GM10248 (cell line): ENCODE data around the gene FAM89A.
"Not testable (repeated sequence)": the region's sequence is repeated elsewhere in the genome, so short reads cannot be mapped to it uniquely, and the experiment has no call there.

Experiments
- CTCF ChIA-PET: fragments of 300-600 bp; sonication (Branson Sonifier 250); formaldehyde crosslinking; extraction: SDS; loops from one replicate; lab custom pipeline; 2021; ENCODE audit warnings: antibody characterized with exemption; lab: Yijun Ruan, JAX
- POLR2A ChIA-PET: fragments of 350-650 bp; sonication (Branson Sonifier 250); formaldehyde crosslinking; extraction: SDS; loops from one replicate; lab custom pipeline; 2020; ENCODE audit warnings: antibody characterized with exemption; lab: Yijun Ruan, JAX
- DNase-seq: peaks from one replicate; pipeline ENCODE4 v3.0.0; 2012; ENCODE audit errors: extremely low spot score
- CTCF ChIP-seq: IDR thresholded peaks from 2 replicates; pipeline ENCODE4 v1.5.1; 2012; ENCODE audit warnings: mild to moderate bottlenecking, low read depth; ENCODE audit errors: extremely low read depth, missing control alignments, control extremely low read depth

FAM89A gene

GRCh38 chr1:231026576-231026975, 13.5 kb downstream of the FAM89A start:
- DNase-seq = no peak
- CTCF ChIA-PET = no interaction called here
- POLR2A ChIA-PET = no interaction called here
- TF ChIP-seq CTCF = no peak

GRCh38 chr1:231023150-231023549, 16.9 kb downstream of the FAM89A start:
- no peak for DNase-seq
- TF ChIP-seq CTCF = no peak
- ChIA-PET CTCF (no interaction called here), POLR2A (no interaction called here)

GRCh38 chr1:231022543-231022942, 17.5 kb downstream of the FAM89A start:
- CTCF ChIA-PET, POLR2A ChIA-PET, DNase-seq: not testable (repeated sequence)

GRCh38 chr1:231021540-231022031, 18.5 kb downstream of the FAM89A start:
- no peak for DNase-seq
- POLR2A ChIA-PET = no interaction called here
- TF ChIP-seq CTCF = no peak
- CTCF ChIA-PET = no interaction called here

- CTCF ChIA-PET = no interaction called here
- POLR2A ChIA-PET = no interaction called here
- DNase-seq = no peak
- no peak for TF ChIP-seq CTCF
Measured at GRCh38 chr1:231020816-231021215, 19.2 kb downstream of the FAM89A start.

GRCh38 chr1:231020139-231020601, 19.9 kb downstream of the FAM89A start:
- TF ChIP-seq CTCF = no peak
- no peak for DNase-seq
- POLR2A ChIA-PET = no interaction called here
- CTCF ChIA-PET = no interaction called here

- no peak for DNase-seq
- no peak for TF ChIP-seq CTCF
- POLR2A ChIA-PET = no interaction called here
- CTCF ChIA-PET = interaction anchor here (0.7 kb wide), 1 partner anchor 30 kb away, joined by 3 read pairs; no protein-coding TSS in a partner anchor
Measured at GRCh38 chr1:231019711-231020110, 20.3 kb downstream of the FAM89A start.
